Spleen (tissue), 7 donors: ENCODE measurements around the gene CEP162.

Experiments used
- CTCF ChIP-seq, 11 experiments: fragments of 200-600 bp in 7 of 11; fragments of 450-650 bp in 4 of 11; sonication (generic) in 4 of 11; IDR thresholded peaks in 8 of 11; conservative IDR thresholded peaks in 3 of 11; 1 replicate in 7 of 11; 2 replicates in 4 of 11; pipeline versions ENCODE4 v1.4.0 to v1.8.0; 2016 to 2021; ENCODE audit warnings: antibody characterized with exemption in 11 of 11, inconsistent platforms in 4 of 11, mild to moderate bottlenecking in 1 of 11
- POLR2A ChIP-seq, 3 donors: fragments of 450-650 bp; IDR thresholded peaks; one replicate each; pipeline ENCODE4 v1.5.1; 2017; ENCODE audit warnings: antibody characterized with exemption in 3 of 3, mild to moderate bottlenecking in 1 of 3
- donor health status: DM: no; HTN: no; CAD: no; lungs with moderate emphysema.
- donor health status: DM: no; HTN: no; CAD: no.
- donor health status: DM: no; HTN: no; CAD: no.

- TF ChIP-seq CTCF (IDR thresholded peaks at IDR 0.05 in 8 of 11, conservative IDR thresholded peaks at IDR 0.05 in 3 of 11) (no peak), POLR2A (IDR thresholded peaks at IDR 0.05) (no peak)
Observed at GRCh38 chr6:84253380-84253779, 25.9 kb upstream of the CEP162 start.
